ENCODE results near the gene PARP15.
A peak's percentile ranks its signal among the peaks of the same experiment; 100 is the strongest.
"Not testable (repeated sequence)": the region's sequence is repeated elsewhere in the genome, so short reads cannot be mapped to it uniquely, and the experiment has no call there.

PARP15 gene

DNA sequence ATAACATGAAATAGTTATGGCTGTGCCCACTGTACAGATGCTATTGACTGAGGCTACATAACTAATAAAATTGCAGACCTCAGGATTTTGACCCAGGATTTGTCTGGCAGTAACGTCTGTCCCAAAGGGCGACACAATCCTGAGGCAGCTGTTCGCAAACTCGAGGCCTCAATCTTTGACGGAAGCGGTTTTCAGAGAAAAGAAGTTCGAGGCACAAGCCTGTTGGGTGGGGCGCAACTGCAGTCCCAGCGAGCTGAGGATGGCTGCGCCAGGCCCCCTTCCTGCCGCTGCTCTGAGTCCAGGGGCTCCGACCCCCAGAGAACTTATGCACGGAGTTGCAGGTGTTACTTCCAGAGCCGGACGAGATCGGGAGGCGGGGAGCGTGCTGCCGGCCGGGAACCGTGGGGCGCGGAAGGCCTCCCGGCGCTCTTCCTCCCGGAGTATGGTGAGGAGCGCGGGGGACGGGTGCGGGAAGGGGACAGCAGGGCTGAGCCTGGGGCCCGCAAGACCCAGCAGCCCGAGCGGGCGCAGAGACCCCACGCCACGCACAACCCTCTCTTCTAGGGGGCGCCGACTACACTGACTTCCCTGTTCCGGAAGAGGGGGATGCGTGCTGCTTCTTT lies at the start of gene PARP15:
Gene PARP15, plus strand, starts transcription at position 242 of the 623 bp plus-strand sequence. Its CDS starts 18 bp downstream, at position 260.
- DNase-seq = no peak

DNA sequence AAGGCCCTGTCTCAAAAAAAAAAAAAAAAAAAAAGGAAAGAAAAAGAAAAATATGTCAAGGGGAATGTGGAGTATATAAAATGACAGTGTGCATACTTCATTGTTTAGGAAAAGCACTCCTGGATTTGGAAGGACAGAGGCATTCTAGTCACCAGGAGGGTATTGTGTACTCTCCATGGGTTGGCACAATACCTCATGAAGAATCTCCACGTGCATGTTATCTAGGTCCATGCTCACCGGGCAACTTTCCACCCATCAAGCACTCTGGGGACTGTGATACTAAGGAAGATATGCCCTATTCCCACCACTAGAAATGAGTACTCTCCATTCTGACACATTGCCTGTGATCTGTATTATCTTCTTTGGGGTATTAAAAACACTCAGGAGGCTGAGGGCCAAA lies 47.3 kb upstream of the PARP15 start:
- DNase-seq = no peak

DNA sequence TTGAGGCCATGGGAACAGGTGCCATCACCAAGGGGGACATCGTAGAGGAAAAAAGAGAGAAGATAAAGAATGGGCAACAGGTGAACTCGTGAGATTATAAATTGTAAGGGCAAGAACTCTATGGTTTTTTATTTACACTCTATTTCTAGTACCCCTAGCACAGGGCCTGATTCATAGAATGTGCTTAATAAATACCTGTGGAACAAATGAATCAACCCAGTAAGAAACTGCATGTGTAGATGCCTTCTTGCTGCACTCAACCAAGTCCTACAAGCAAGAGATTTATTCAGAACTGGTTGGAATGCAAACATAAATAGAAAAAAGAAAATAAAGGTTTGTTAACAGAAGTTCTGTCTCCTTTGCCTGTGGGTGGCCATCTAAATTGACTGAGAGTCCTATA lies 44.0 kb upstream of the PARP15 start:
- no peak for DNase-seq

DNA sequence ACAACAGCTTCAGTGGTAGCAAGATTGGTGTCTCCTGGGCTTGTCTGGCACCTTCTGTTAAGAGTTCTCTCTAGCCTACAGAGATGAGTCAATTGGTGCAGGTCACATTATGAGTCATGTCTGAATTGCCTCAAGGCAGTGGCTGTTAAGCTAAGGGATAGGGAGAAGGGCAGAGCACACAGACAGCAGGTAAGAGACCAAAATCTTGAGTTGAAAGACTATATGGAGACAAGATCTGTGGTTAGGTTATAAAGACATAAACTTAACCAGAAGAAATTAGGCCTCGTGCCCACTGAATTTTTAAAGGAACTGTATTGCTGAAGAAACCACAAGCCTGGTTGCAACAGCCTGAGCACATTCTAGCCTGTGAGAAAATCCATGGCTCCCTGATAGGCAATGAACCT lies 43.5 kb upstream of the PARP15 start:
- no peak for DNase-seq

DNA sequence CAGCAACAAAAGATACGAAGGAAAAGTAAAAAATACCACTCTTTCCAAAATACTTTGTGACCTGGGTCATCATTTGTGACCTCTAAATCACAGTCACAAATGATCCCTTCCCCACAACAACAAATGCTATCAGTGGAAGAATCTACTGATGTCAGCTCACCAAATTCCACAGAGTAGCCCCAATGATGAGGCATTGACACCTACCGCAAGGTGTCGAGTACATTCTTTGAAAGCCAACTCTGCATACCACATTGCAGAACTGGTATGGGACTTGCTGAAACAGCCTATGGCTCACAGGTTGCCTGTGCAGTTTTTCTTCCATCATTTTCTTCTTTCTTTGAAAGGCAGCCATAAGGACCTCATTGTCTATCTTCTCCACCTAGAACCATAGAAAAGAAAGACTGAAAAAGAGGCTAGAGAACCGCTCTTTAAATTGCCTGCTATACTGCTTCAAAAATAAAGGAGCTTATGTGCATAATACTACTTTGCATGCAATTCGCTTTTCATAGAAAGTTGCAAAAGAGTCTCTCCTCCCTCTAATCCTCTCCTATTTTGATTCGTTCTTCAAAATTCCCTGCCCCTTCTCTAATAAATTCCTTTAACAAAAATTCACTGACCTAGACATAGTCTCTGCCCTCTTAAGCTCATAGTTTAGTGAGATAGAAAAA lies 41.4 kb upstream of the PARP15 start:
- no peak for DNase-seq

DNA sequence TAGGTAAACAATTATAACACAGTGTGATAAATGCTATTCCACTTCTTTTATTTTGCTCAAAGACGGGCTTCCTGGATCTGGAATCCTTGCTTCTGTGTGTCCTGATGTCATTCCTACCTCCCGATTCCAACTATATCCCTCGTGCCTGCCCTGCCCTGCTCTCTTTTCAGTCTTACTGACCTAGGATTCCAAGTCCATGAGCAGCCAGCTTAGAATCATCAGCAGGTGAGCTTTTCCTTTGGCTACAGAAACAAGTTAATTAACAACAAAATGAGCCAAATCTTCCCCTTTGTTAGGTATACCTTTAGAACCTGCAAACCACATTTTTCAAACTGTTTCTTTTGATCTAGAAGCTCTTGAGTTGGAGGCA lies 40.8 kb upstream of the PARP15 start:
- no peak for DNase-seq

DNA sequence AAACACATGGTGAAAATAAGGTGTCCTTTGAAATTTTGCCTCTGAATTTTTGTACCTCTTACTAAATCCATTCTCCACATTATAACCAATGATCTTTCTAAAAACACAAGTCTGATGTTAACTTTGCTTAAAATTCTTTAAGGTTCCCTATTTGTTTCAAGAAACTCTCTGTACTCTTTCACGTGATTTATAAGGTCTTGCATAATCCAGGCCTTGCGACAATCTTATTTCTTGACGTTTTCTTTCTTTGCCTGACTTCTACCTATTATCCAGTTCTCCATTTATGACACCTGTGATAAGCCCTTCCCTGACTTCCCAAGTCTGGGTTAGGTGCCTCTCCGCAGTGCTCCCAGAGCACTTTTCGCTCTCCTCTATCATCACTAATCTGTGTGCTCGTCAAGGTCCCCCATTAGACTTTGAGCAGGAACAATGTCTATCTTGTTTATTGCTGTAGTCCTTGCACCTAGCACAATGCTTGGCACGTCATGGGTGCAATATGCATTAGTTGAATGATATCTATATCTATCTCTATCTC lies 38.4 kb upstream of the PARP15 start:
- DNase-seq = no peak

DNA sequence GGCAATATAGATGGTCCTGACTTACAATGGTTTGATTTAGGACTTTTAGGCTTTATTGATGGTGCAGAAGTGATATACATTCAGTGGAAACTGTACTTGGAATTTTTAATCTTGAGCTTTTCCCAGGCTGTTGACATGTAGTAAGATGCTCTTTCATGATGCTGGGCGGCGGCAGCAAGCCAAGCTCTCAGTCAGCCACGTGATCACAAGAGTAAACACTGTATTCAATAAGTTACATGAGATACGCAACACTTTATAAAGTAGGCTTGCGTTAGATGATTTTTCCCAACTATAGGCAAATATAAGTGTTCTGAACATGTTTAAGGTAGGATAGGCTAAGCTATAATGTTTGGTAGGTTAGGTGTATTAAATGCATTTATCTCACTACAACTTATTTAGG lies 31.3 kb upstream of the PARP15 start:
- no peak for DNase-seq

DNA sequence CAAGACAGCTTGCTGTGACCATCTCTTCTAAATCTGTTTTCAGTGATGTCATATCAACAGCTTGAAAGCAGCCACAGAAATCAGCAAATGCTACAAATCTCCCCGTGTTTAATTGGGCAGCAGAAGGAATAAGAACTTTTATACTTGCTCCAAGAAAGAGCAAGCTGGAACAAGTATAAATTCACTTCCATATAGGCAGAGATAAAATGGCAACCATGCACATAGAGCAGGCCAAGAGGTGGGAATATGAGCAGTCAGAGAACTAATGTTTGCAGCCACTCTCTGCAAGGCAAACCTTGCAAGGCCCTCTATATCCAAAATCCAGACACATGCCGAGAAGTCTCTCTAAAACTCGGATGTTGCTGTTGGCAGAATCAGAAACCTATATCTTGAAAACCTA lies 29.4 kb upstream of the PARP15 start:
- no peak for DNase-seq

DNA sequence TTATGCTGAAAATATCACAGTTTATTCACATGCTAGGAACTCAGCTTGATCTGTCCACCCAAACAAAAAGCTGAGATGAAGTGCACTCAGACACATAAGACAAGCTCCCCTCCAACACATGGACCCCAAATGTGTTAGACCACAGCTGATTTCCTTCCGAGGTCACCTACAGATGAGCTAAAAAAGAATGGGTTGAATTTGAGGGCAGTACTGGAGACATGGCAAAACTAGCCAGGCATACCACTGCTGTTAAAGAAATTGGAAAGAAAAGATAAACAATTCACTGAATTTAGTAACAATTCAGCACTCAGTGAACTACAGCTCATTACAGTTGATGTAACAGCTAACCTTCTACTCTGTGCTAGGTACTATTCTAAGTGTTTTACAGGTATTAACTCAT lies 28.8 kb upstream of the PARP15 start:
- no peak for DNase-seq

DNA sequence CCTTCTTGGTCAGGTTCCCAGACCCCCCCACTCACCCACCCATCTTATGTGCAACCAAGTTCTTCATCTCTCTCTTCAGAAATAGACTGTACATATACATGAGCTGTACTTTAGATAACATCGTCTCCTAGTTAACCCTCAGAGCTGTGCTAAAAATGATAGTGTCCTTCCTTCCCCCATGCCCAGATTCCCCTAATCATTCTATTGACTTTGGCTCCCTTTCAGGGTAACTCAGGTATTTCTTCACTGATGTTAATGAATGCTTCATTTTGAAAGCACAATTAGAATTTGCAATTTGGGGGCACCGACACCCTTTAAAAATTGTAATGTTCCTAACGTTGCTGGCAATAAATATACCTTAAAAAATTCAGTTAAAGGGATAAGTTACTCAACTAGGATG lies 24.3 kb upstream of the PARP15 start:
- no peak for DNase-seq

DNA sequence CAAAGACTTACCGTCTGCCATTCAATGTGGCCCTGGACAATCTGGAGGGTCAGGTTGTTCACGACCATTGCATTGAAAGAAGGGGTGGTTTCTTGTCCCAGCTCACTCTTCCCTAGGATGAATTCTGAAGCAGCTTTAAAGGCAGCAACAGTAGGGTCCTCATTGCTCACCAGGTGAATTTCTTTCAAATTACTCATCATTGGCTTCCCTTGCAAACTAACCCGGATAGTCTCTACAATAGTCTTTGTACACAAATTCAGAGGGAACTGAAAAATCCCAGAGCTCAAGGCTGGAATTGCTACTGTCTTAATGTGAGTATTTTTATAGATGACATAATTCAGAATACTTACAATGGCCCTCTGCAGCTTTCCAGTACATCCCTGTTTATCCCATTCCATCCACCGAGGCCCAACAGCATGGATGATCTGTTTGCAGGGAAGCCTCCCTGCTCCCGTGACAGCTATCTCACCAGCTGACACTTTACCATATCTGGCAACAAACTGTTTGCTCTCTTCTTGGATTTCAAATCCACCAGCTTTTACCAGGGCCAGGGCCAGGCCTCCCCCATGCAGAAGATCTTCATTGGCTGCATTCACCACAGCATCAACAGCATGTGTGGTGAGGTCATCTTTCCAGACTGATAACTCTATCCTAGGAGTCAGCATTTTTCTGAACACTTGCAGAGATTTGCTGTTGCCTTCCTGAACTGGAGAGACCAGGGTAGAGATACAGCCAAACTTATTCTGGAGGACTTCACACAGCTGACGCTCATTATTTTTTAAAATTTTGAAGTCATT lies 22.0 kb upstream of the PARP15 start:
- no peak for DNase-seq

DNA sequence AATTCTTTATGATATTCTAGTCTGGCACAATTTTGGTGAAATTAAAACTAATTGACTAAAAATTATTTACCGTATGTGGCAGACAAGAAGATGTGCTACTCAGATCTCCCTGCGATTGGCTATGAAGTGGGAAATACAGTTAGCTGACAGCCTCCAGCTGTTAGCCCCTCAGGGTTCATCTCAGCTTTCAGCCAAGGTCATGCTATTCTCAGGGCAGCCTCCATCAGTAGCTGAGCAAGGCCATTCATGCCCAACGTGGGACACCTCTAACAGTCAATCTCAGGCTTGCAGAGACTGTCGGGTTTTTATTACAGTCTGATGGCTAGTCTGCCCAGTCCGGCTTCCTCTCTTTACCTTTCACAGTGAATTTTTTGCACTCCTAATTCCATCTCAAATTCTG lies 20.1 kb upstream of the PARP15 start:
- no peak for DNase-seq

DNA sequence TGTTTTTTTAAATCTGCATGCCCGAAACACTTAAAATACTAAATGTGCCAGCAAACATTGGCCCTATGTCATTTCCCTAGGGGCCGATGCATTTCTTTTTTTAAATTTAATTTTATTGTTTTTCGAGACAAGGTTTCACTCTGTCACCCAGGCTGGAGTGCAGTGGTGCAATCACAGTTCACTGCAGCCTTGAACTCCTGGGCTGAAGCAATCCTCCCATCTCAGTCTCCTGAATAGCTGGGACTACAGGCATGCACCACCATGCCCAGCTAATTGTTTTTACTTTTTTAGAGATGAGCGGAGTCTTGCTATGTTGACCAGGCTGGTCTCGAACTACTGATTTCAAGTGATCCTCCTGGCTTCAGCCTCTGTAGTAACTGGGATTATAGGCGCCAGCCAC lies 18.8 kb upstream of the PARP15 start:
- no peak for DNase-seq

DNA sequence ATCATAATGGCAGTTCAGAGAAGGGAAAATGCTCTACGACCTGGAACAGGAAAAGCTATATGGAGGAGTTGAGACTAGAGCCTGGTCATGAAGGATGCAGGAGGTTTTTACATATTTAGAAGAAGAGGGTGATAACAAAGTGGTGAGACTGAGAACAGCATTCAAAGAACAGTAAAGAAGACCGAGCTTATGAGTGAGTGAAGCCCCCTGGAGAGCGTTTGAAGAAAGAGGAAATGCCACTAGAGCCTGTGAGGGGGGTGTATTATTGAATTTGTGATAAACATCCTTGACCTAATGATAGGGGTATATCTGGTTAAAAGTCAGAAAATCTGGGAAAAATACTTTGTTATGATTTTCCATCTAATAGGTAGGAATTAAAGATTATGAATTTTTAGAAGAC lies 17.5 kb upstream of the PARP15 start:
- no peak for DNase-seq

DNA sequence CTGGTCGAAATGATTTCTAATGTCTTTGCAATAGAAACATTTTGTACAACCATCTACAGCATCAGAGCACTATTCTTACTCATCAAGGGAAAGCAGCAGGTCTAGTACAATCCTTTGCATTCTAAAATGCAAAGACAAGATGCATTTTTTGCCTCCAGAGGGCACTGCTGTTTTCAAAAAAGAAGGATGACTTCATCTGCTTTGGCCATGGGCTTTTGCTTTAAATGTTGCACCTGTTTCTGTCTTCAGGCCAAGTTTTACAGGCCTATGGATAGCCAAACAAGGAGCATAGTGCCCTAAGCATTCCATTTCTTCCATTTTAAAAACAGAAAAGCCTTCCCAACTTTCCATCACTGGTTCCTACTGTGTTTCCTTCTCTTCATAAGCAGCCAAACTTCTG lies 16.8 kb upstream of the PARP15 start:
- peak; percentile 58 for DNase-seq

DNA sequence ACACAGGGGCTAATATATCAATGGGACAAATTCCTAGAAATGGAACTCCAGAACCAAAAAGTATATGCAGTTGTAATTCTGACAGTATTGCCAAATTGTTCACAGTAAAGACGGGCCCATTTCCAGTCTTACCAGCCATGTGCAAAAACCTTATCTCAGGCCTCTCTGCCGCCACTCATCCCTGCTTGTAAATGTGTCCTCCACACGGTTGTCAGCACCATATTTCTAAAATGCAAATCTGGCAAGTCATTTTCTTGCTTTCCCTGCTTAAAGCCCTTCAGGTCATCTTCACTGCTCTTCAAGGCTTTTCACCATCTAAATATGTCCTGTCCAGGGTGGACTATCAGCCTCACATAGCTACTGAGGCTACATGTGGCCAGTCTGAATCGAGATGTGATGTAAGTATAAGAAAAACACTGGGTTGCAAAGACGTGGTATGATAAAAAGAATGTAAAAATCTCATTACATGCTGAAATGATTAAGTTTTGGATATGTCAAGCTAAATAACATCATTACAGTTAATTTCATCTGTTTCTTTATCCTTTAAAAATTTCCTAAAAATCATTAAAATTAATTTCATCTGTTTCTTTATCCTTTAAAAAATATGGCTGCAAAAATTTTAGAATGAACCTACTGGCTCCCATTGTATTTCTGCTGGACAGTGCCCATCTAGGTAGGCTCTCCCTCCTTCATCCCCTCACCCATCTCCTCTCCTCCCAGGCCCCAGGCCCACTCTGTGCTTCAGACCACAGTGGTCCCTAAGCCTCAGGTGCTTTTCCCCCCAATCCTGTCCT lies 14.3 kb upstream of the PARP15 start:
- no peak for DNase-seq

DNA sequence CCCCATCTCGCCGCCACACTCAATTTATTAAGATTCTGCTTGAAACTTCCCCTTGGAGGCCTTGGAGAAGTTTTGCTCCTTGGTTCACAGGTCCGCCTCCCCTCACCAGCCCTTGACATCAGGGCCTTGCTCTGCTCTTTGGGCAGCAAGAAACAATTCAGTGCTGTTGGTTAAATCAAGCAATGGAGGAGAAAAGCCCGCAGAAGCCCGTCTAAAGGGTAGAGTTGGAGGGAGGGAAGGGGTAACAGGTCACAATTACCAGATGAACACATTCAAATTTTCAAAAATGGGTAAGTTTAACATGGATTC lies 13.8 kb upstream of the PARP15 start:
- no peak for DNase-seq

DNA sequence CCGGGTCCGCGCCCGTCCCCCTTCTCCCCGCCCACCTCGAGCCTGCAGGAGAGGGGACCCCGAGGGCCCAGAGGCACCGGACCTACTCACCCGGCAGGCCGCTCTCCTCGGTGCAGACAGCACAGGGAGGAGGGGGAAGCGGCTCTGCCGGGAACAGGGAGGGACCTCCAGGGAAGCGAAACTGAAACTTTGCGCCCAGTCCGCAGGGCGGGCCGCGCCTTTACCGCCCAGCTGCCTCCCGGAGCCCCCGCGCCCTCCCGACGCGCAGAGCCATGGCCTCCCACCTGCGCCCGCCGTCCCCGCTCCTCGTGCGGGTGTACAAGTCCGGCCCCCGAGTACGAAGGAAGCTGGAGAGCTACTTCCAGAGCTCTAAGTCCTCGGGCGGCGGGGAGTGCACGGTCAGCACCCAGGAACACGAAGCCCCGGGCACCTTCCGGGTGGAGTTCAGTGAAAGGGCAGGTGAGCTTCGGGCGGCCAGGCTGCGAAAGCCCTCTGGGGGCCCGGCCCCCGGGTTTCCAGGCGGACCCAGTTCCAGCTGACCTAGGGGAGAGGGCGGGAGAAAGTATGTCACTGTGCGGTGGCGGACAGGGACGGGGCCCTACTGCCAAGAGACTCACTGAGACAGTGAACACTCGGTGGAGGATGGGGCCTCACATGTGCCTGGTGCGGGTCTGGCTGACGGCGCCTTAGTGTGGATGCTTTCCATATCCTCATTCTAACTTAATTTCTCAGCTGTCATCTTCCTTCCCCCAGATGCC lies 13.1 kb upstream of the PARP15 start, which contains the start of the genes DTX3L and PARP9:
Gene DTX3L, plus strand, starts transcription at position 184 of the 758 bp plus-strand sequence. Its CDS starts 89 bp downstream, at position 273.
Gene PARP9, minus strand, starts transcription at position 146 of the 758 bp plus-strand sequence. CDS start 4,680 bp downstream, outside the sequence.
- DNase-seq = no peak

DNA sequence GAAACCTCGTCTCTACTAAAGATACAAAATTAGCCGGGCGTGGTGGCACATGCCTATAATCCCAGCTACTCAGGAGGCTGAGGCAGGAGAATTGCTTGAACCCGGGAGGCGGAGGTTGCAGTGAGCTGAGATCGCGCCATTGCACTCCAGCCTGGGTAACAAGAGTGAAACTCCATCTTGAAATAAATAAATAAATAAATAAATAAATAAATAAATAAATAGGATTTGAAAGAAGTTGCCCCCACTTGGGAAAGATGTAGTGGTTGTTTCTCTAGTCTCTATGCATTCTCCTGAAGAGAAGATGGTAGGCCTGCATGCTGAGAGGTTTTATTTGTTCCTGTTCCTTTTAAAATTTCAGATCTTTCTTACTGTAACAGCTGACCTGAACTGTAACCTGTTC lies 9.3 kb upstream of the PARP15 start:
- not testable (repeated sequence) for DNase-seq

DNA sequence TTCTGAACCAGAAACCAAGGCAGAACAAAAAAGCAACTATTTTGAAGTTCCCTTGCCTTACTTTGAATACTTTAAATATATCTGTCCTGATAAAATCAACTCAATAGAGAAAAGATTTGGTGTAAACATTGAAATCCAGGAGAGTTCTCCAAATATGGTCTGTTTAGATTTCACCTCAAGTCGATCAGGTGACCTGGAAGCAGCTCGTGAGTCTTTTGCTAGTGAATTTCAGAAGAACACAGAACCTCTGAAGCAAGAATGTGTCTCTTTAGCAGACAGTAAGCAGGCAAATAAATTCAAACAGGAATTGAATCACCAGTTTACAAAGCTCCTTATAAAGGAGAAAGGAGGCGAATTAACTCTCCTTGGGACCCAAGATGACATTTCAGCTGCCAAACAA lies 8.7 kb upstream of the PARP15 start:
- DNase-seq = no peak

DNA sequence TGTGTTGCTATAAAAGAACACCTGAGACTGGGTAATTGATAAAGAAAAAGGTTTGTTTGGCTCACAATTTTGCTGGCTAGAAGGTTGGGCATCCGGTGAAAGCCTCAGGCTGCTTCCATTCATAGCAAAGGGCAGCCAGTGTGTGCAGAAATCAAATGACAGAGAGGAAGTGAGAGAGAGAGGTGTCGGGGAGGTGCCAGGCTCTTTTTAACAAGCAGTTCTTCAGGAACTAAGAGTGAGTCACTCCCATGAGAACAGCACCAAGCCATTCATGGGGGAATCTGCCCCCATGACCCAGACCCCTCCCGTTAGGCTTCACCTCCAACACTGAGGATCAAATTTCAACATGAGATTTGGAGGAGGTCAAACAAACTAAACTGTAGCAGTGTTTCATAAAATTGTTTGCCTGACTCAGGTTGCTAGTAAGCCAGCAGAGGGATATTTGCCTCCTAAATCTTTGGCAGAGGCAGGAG lies 4.5 kb upstream of the PARP15 start:
- no peak for DNase-seq

Measured in NCI-H1694 treated with DMSO at 0.1 percent for 48 hours (cell line).